GM21786 (cell line): Measurements from ENCODE around the gene NAB1.
"Not testable (repeated sequence)": the region's sequence is repeated elsewhere in the genome, so short reads cannot be mapped to it uniquely, and the experiment has no call there.

Experiments
- ATAC-seq: cut with Tn5 transposase; IDR thresholded peaks from one replicate; pipeline ENCODE4 v1.9.1; 2021; ENCODE audit not compliant: unreplicated experiment

The NAB1 gene, protein sequence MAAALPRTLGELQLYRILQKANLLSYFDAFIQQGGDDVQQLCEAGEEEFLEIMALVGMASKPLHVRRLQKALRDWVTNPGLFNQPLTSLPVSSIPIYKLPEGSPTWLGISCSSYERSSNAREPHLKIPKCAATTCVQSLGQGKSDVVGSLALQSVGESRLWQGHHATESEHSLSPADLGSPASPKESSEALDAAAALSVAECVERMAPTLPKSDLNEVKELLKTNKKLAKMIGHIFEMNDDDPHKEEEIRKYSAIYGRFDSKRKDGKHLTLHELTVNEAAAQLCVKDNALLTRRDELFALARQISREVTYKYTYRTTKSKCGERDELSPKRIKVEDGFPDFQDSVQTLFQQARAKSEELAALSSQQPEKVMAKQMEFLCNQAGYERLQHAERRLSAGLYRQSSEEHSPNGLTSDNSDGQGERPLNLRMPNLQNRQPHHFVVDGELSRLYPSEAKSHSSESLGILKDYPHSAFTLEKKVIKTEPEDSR

GRCh38 chr2:190649035-190649797, at the start of gene NAB1:
TSS of gene NAB1 (plus strand) at chr2:190649083. CDS start at chr2:190659177, 10,094 bp downstream.
- peak; percentile 43 for ATAC-seq

GRCh38 chr2:190599546-190600220, 49.2 kb upstream of the NAB1 start:
- no peak for ATAC-seq

- no peak for ATAC-seq
Measured at GRCh38 chr2:190600293-190601103, 48.4 kb upstream of the NAB1 start.

- ATAC-seq = no peak
Measured at GRCh38 chr2:190603374-190603773, 45.5 kb upstream of the NAB1 start.

DNA sequence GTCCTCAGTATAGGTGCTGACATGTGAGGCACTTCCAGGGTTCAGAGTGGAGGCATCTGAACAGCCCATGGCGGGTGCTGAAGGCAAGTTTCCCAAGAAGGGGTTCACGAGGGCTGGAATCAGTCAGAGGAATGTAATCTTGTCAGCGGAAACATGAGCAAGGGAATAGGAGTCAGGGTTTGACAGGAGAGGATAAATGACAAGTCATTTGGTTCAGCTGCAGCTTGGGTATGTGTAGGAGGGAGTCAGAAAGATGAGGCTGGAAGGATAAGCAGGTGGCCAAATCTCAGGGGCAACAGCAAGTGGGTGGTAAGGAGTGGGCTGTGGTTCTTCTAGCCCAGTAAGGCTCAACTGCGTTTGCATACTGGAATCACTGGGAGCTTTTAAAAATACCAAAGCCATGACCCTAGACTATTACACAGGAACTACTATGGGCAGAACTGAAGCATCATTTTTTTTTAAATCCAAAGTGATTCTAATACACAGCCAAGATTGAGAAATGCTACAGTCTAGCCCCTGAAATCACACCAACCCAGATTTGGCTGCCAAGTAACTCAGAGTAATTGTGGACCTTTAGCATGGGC, 41.8 kb upstream of the NAB1 start:
- no peak for ATAC-seq

GRCh38 chr2:190607657-190608357, 41.1 kb upstream of the NAB1 start:
- ATAC-seq = no peak

DNA sequence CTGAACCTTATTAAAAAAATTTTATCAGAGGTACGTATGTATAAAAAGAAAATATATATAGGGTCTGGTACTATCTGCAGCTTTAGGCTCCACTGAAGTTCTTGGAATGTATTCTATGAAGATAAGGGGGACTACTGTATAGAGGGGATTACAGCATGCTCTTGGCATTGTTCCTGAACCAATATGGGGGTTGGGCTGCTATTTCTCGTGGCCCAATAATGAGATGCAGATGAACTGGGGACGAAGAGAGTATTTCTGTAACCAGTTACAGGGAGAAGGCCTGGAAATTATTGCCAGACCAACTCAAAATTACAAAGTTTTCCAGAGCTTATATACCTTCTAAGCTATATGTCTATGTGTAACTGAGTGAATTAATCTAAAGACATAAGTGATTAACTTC, 40.0 kb upstream of the NAB1 start:
- ATAC-seq = not testable (repeated sequence)

DNA sequence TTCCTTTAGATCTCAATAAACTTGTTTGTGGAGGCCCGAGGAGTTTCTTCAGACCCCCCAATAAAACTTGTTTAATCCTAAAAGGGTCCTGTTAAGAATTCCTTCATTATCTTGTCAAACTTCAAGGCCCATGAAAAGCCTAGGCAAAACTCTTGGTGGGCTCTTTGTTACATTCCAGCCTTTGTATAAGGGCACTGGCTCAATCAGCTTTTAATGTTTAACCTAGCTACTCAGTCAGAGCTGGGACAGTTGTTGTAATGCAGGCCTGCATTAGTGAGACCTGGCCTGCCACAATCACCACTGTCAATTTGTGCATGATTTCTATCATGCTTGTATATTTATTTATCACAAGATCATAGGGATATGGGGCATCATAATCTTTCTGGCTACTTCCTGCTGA, 39.5 kb upstream of the NAB1 start:
- not testable (repeated sequence) for ATAC-seq

- not testable (repeated sequence) for ATAC-seq
Measured at GRCh38 chr2:190610528-190610927, 38.4 kb upstream of the NAB1 start.

DNA sequence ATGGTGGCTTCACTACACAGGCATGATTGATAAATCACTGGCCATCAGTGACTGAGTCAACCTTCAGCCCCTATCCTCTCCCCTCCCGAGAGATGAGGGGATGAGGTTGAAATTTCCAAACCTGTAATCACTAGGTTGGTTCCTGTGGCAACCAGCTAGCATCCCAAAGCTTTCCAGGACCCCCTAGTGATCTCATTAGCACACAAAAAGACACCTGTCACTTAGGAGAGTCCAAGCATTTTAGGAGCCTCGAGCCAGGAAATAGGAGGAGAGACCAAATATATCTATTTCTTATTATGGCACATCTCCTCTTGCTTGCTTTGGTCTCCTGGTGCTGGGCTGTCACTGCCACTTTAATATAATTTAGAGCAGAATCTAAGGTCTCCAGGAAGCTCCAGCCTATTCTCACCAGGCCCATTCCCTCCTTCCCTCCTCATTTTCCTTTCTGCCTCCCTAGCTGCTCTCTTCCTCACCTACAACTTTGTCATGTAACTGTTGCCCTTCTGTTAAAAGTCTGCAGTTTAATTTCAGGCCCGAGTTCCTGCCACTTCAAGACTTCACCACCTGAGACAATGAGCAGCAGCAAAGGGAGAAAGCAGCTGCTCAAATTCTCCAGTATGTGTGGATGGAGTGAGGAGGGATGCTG, 33.2 kb upstream of the NAB1 start:
- ATAC-seq = no peak

GRCh38 chr2:190618030-190618429, 30.9 kb upstream of the NAB1 start:
- ATAC-seq = no peak

DNA sequence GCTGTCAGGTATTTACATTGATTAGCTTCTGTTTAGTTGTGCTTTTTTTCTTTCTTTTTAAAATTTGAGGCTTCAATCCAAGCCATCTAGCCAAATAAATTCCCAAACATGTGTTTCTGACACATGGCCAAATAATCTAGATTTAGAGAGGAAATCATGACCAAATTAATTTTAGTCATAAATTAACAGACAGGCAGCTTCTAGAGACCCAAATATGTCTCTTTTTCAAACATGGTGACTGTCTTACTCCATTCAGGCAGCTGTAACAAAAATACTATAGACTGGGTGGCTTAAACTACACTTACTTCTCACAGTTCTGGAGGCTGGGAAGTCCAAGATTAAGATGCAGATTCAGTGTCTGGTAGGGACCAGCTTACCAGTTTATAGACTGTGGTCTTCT, 23.2 kb upstream of the NAB1 start:
- ATAC-seq = no peak

- ATAC-seq = no peak
Measured at GRCh38 chr2:190626641-190627210, 22.2 kb upstream of the NAB1 start.

- ATAC-seq = peak; percentile 85
Measured at GRCh38 chr2:190627448-190628412, 21.2 kb upstream of the NAB1 start.

DNA sequence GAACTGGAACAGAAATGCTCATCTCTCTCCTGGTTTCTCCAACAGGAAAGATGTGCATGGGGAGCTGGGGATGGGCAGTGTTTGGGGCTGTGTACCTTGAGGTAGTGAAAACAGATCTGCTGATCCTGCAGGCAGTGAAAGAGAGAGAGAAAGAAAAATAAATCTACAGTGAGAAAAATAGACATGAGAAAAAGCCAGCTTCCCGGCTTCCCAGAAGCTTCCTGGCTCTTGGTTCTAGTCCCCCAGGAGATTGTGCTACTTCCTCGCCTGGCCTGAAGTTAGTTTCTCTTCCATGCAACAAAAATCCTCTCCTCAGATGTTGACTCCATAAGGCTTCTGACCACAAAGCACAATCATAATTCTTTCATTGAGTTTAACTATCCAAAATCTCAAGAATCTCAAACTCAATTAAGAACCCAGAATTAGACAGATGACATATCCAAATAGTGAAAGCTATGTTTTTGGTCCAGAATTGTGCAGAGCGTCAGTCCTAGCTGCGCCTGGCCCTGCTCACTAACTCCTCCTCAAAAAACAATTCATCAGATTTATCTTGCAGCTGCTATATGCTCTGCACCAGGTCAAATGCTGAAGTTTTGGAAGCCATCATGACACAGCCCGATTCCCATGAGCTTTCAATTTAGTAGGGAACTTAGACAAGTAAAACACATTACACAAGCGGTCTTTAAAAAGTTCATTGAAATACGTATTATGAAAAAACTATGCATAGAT, 20.1 kb upstream of the NAB1 start:
- no peak for ATAC-seq

DNA sequence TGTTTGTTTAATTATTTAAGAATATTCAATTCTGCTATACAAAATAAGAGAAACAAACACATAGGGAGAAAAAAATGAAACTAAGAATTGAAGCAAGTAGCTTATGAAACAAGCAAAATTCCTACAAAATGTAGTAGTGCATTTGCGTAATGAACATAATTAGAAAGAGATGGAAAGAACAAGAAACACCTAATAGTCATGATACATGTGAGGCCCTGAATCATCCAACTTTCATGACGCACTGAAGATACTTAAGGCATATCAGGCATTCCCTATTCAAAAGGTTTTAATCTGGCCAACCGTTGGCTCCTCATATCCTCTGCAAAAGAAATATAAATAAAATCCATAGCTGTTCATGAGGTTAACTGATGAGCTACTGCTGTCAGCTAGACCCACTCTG, 14.5 kb upstream of the NAB1 start:
- no peak for ATAC-seq

DNA sequence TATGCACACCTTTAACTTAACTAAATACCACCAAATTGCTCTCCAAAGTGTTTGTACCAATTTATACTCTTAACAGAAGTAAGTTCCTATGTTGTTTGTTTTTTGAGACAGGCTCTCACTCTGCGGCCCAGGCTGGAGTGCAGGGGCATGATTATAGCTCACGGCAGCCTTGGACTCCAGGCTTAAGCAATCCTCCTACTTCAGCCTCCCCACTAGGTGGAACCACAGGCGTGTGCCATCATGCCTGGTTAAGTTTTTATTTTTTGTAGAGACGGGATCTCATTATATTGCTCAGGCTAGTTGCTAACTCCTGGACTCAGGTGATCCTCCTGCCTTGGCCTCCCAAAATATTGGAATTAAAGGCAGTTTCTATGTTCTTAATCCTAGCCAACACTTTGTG, 13.1 kb upstream of the NAB1 start:
- no peak for ATAC-seq
